Liver (tissue), 9 donors: ENCODE data around the gene MCF2L. TPM values are rescaled to one million over a fixed set of nuclear protein-coding genes. Genes with fewer than 3 reads are reported as not detected.

Experiments
- DNase-seq: peaks from one replicate; pipeline ENCODE4 v3.0.0-alpha.2; 2017; ENCODE audit warnings: low spot score
- H3K27ac ChIP-seq, 2 donors: one replicate each; pipeline ENCODE4 v1.7.0; 2013; ENCODE audit warnings: inconsistent platforms in 2 of 2, low read length in 2 of 2, control low read depth in 1 of 2, low read depth in 1 of 2, mild to moderate bottlenecking in 1 of 2
- H3K27me3 ChIP-seq, 4 donors: one replicate each; pipeline versions ENCODE4 v1.6.1 to v1.7.0; 2013; ENCODE audit warnings: low read length in 3 of 4, inconsistent platforms in 1 of 4, mild to moderate bottlenecking in 1 of 4, moderate library complexity in 1 of 4; ENCODE audit not compliant: control insufficient read depth in 4 of 4, insufficient read depth in 4 of 4
- H3K36me3 ChIP-seq, 4 donors: one replicate each; pipeline versions ENCODE4 v1.6.1 to v1.7.0; 2013; ENCODE audit warnings: low read length in 3 of 4, mild to moderate bottlenecking in 3 of 4, low read depth in 1 of 4, moderate library complexity in 1 of 4; ENCODE audit not compliant: control insufficient read depth in 4 of 4, insufficient read depth in 3 of 4
- H3K4me1 ChIP-seq, 4 donors: one replicate each; pipeline versions ENCODE4 v1.6.1 to v1.7.0; 2013; ENCODE audit warnings: low read length in 3 of 4, mild to moderate bottlenecking in 3 of 4, moderate library complexity in 1 of 4; ENCODE audit not compliant: control insufficient read depth in 4 of 4, insufficient read depth in 4 of 4
- H3K4me3 ChIP-seq, 3 donors: one replicate each; pipeline versions ENCODE4 v1.6.1 to v1.7.0; 2013; ENCODE audit warnings: low read length in 3 of 3, control low read depth in 1 of 3, low read depth in 1 of 3, mild to moderate bottlenecking in 1 of 3
- H3K9ac ChIP-seq, 2 donors: one replicate each; pipeline ENCODE4 v1.7.0; 2013; ENCODE audit warnings: low read length in 2 of 2, mild to moderate bottlenecking in 2 of 2, moderate library complexity in 2 of 2, control low read depth in 1 of 2, low read depth in 1 of 2
- H3K9me3 ChIP-seq, 4 donors: one replicate each; pipeline versions ENCODE4 v1.6.1 to v1.7.0; 2013; ENCODE audit warnings: low read length in 3 of 4; ENCODE audit not compliant: control insufficient read depth in 4 of 4
- EGR1 ChIP-seq, 2 donors: IDR thresholded peaks; 2 replicates each; pipeline ENCODE4 v1.6.1; 2016 to 2018; ENCODE audit warnings: antibody characterized with exemption in 2 of 2, low read depth in 2 of 2
- FOXA1 ChIP-seq: IDR thresholded peaks from 2 replicates; pipeline ENCODE4 v1.6.1; 2016; ENCODE audit warnings: antibody characterized with exemption
- FOXA2 ChIP-seq: IDR thresholded peaks from 2 replicates; pipeline ENCODE4 v1.6.1; 2016; ENCODE audit warnings: antibody characterized with exemption
- GABPA ChIP-seq, 2 donors: IDR thresholded peaks in 1 of 2; conservative IDR thresholded peaks in 1 of 2; 2 replicates each; pipeline ENCODE4 v1.6.1; 2016; ENCODE audit warnings: antibody characterized with exemption in 2 of 2, mild to moderate bottlenecking in 1 of 2, moderate library complexity in 1 of 2
- HNF4A ChIP-seq, 2 donors: conservative IDR thresholded peaks; 2 replicates each; pipeline ENCODE4 v1.6.1; 2016; ENCODE audit warnings: antibody characterized with exemption in 2 of 2, mild to moderate bottlenecking in 2 of 2
- HNF4G ChIP-seq: IDR thresholded peaks from 2 replicates; pipeline ENCODE4 v1.6.1; 2016; ENCODE audit warnings: antibody characterized with exemption
- JUND ChIP-seq, 2 donors: IDR thresholded peaks; 2 replicates each; pipeline ENCODE4 v1.6.1; 2016; ENCODE audit warnings: antibody characterized with exemption in 2 of 2
- MAX ChIP-seq: IDR thresholded peaks from 2 replicates; pipeline ENCODE4 v1.6.1; 2016; ENCODE audit warnings: antibody characterized with exemption
- NR2F2 ChIP-seq: IDR thresholded peaks from 2 replicates; pipeline ENCODE4 v1.6.1; 2016; ENCODE audit warnings: antibody characterized with exemption
- RAD21 ChIP-seq, 2 donors: IDR thresholded peaks; 2 replicates each; pipeline ENCODE4 v1.6.1; 2016; ENCODE audit warnings: antibody characterized with exemption in 2 of 2, mild to moderate bottlenecking in 2 of 2
- RXRA ChIP-seq, 2 donors: IDR thresholded peaks; 2 replicates each; pipeline ENCODE4 v1.6.1; 2017 to 2018; ENCODE audit warnings: antibody characterized with exemption in 2 of 2, mild to moderate bottlenecking in 1 of 2
- SP1 ChIP-seq: IDR thresholded peaks from 2 replicates; pipeline ENCODE4 v1.6.1; 2018; ENCODE audit warnings: antibody characterized with exemption, mild to moderate bottlenecking
- TAF1 ChIP-seq: conservative IDR thresholded peaks from 2 replicates; pipeline ENCODE4 v1.6.1; 2016; ENCODE audit warnings: antibody characterized with exemption, mild to moderate bottlenecking
- YY1 ChIP-seq: IDR thresholded peaks from 2 replicates; pipeline ENCODE4 v1.6.1; 2016; ENCODE audit warnings: antibody characterized with exemption, mild to moderate bottlenecking
- WGBS: extraction: QIAGEN DNeasy Blood & Tissue Kit; methylation state at CpG from one replicate; pipeline ENCODE4 v1.1.7; 2013; 5-methylcytosine and 5-hydroxymethylcytosine counted together
- polyA plus RNA-seq, 2 donors: library from polyadenylated mRNA; stranded (reverse) in 1 of 2; unstranded in 1 of 2; fragments of 200-250 nt in 1 of 2; fragments of >200 nt in 1 of 2; fragmentation: Nextera tagmentation in 1 of 2; extraction: Ambion mirVana in 1 of 2; gene quantifications; one replicate each; pipeline versions ENCODE4 v1.2.1 to v1.2.3, GENCODE V29; 2013 to 2015
- total RNA-seq, 2 donors: library from RNA; depleted of rRNA; stranded (reverse); fragments of >200 nt; gene quantifications; one replicate each; pipeline ENCODE4 v1.2.3, GENCODE V29; 2014
- TF ChIP-seq, protein P1 (sequence below): IDR thresholded peaks from 2 replicates; pipeline ENCODE4 v1.6.1; 2016; ENCODE audit warnings: antibody characterized with exemption
- TF ChIP-seq, protein P2 (sequence below): IDR thresholded peaks from 2 replicates; pipeline ENCODE4 v1.6.1; 2016; ENCODE audit warnings: antibody characterized with exemption, mild to moderate bottlenecking
- TF ChIP-seq, protein P3 (sequence below): IDR thresholded peaks from 2 replicates; pipeline ENCODE4 v1.6.1; 2016; ENCODE audit warnings: antibody characterized with exemption
- TF ChIP-seq, protein P4 (sequence below): fragments of 150-350 bp; IDR thresholded peaks from 2 replicates; pipeline ENCODE4 v1.5.1; 2017; ENCODE audit warnings: improper control_type of control experiment, low read depth, low read length; ENCODE audit not compliant: missing input control
- donor health status: healthy.
- donor health status: healthy.
- donor health status: healthy.
- donor health status: healthy.
- donor health status: healthy.

MCF2L gene
- total and polyA plus RNA-seq, 4 donors = 2.9 to 12.8 (median 7.1) TPM

GRCh38 chr13:113060557-113061270 lies 91.7 kb downstream of the MCF2L start:
- no peaks in the 10 kb centered on the region for H3K9me3 ChIP-seq
- TF ChIP-seq FOXA1 (no peak), FOXA2 (no peak), HNF4A (conservative IDR thresholded peaks at IDR 0.05) (no peak)
- TF ChIP-seq, protein P1, sequence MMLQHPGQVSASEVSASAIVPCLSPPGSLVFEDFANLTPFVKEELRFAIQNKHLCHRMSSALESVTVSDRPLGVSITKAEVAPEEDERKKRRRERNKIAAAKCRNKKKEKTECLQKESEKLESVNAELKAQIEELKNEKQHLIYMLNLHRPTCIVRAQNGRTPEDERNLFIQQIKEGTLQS = no peak
- 96% methylated on average over 34 of the region's 34 CpGs for WGBS
- no peak for DNase-seq
- no peak overlapping the region for H3K4me3 ChIP-seq
- H3K27ac ChIP-seq = no peak overlapping the region
- no peaks in the 10 kb centered on the region for H3K4me1 ChIP-seq
- no peak overlapping the region for H3K9ac ChIP-seq
- peaks cover 0 to 24% (median 3%) of the 10 kb centered on the region in 4 donors for H3K36me3 ChIP-seq
- no peaks in the 10 kb centered on the region for H3K27me3 ChIP-seq

DNA sequence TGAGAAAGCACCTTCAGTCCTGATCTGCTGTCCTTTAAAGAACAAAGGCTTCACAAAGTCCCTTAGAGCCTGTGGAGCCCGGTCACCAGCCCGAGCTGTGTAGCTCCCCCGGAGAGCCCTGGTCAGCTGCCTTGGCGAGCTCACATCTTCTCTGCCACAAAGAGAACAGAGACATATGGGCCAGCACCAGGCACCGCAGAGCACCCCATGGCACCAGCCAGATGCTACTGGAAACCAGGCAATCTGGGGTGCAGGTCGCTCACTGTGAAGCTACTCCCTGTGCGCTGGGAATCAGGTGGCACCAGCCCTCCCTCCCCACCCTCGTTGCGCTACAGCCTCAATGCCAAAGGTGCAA lies 92.2 kb downstream of the MCF2L start:
- no peaks in the 10 kb centered on the region for H3K9me3 ChIP-seq
- TF ChIP-seq YY1 (no peak), FOXA1 (no peak), MAX (no peak), HNF4G (no peak), NR2F2 (no peak), HNF4A (conservative IDR thresholded peaks at IDR 0.05) (no peak), TAF1 (no peak), RXRA (IDR thresholded peaks at IDR 0.05) (no peak), RAD21 (IDR thresholded peaks at IDR 0.05) (no peak), JUND (IDR thresholded peaks at IDR 0.05) (no peak), FOXA2 (no peak), GABPA (IDR thresholded peaks at IDR 0.05 in 1 of 2, conservative IDR thresholded peaks at IDR 0.05 in 1 of 2) (no peak), SP1 (no peak), EGR1 (IDR thresholded peaks at IDR 0.05; ENCODE audit: low read depth in 2 of 2) (no peak)
- TF ChIP-seq, protein P1 = no peak
- TF ChIP-seq, protein P2, sequence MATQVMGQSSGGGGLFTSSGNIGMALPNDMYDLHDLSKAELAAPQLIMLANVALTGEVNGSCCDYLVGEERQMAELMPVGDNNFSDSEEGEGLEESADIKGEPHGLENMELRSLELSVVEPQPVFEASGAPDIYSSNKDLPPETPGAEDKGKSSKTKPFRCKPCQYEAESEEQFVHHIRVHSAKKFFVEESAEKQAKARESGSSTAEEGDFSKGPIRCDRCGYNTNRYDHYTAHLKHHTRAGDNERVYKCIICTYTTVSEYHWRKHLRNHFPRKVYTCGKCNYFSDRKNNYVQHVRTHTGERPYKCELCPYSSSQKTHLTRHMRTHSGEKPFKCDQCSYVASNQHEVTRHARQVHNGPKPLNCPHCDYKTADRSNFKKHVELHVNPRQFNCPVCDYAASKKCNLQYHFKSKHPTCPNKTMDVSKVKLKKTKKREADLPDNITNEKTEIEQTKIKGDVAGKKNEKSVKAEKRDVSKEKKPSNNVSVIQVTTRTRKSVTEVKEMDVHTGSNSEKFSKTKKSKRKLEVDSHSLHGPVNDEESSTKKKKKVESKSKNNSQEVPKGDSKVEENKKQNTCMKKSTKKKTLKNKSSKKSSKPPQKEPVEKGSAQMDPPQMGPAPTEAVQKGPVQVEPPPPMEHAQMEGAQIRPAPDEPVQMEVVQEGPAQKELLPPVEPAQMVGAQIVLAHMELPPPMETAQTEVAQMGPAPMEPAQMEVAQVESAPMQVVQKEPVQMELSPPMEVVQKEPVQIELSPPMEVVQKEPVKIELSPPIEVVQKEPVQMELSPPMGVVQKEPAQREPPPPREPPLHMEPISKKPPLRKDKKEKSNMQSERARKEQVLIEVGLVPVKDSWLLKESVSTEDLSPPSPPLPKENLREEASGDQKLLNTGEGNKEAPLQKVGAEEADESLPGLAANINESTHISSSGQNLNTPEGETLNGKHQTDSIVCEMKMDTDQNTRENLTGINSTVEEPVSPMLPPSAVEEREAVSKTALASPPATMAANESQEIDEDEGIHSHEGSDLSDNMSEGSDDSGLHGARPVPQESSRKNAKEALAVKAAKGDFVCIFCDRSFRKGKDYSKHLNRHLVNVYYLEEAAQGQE = no peak
- TF ChIP-seq, protein P3, sequence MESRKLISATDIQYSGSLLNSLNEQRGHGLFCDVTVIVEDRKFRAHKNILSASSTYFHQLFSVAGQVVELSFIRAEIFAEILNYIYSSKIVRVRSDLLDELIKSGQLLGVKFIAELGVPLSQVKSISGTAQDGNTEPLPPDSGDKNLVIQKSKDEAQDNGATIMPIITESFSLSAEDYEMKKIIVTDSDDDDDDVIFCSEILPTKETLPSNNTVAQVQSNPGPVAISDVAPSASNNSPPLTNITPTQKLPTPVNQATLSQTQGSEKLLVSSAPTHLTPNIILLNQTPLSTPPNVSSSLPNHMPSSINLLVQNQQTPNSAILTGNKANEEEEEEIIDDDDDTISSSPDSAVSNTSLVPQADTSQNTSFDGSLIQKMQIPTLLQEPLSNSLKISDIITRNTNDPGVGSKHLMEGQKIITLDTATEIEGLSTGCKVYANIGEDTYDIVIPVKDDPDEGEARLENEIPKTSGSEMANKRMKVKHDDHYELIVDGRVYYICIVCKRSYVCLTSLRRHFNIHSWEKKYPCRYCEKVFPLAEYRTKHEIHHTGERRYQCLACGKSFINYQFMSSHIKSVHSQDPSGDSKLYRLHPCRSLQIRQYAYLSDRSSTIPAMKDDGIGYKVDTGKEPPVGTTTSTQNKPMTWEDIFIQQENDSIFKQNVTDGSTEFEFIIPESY = no peak
- TF ChIP-seq, protein P4, sequence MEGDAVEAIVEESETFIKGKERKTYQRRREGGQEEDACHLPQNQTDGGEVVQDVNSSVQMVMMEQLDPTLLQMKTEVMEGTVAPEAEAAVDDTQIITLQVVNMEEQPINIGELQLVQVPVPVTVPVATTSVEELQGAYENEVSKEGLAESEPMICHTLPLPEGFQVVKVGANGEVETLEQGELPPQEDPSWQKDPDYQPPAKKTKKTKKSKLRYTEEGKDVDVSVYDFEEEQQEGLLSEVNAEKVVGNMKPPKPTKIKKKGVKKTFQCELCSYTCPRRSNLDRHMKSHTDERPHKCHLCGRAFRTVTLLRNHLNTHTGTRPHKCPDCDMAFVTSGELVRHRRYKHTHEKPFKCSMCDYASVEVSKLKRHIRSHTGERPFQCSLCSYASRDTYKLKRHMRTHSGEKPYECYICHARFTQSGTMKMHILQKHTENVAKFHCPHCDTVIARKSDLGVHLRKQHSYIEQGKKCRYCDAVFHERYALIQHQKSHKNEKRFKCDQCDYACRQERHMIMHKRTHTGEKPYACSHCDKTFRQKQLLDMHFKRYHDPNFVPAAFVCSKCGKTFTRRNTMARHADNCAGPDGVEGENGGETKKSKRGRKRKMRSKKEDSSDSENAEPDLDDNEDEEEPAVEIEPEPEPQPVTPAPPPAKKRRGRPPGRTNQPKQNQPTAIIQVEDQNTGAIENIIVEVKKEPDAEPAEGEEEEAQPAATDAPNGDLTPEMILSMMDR = no peak
- no peak overlapping the region for H3K4me3 ChIP-seq
- H3K4me1 ChIP-seq = no peaks in the 10 kb centered on the region
- no peak overlapping the region for H3K27ac ChIP-seq
- DNase-seq = no peak
- WGBS = 97% methylated on average over 9 of the region's 9 CpGs
- no peak overlapping the region for H3K9ac ChIP-seq
- H3K36me3 ChIP-seq = peaks cover 0 to 28% (median 3%) of the 10 kb centered on the region in 4 donors
- H3K27me3 ChIP-seq = no peaks in the 10 kb centered on the region
